H9 (cell line): ENCODE data around the gene MX2. TPM values are rescaled to one million over a fixed set of nuclear protein-coding genes. Genes with fewer than 3 reads are reported as not detected.

ENCODE experiments used
- DNase-seq: peaks from one replicate; pipeline ENCODE4 v3.0.0-alpha.2; 2017
- H2AFZ ChIP-seq: one replicate; pipeline ENCODE4 v1.6.1; 2013; ENCODE audit warnings: mild to moderate bottlenecking, low read length, control low read depth, moderate library complexity
- H2AK5ac ChIP-seq: 2 replicates; pipeline ENCODE4 v1.6.1; 2013; ENCODE audit warnings: low read length, control low read depth, mixed read lengths; ENCODE audit not compliant: insufficient read length
- H2BK120ac ChIP-seq: one replicate; pipeline ENCODE4 v1.6.1; 2013; ENCODE audit warnings: low read depth, mild to moderate bottlenecking, low read length, control low read depth, inconsistent platforms; ENCODE audit not compliant: poor library complexity, severe bottlenecking
- H2BK12ac ChIP-seq: 2 replicates; pipeline ENCODE4 v1.6.1; 2013; ENCODE audit warnings: low read length, control low read depth, mixed read lengths, low read depth; ENCODE audit not compliant: insufficient read length
- H2BK15ac ChIP-seq: 2 replicates; pipeline ENCODE4 v1.6.1; 2013; ENCODE audit warnings: low read depth, low read length, control low read depth
- H2BK20ac ChIP-seq: one replicate; pipeline ENCODE4 v1.6.1; 2013; ENCODE audit warnings: low read depth, mild to moderate bottlenecking, low read length, control low read depth, inconsistent platforms; ENCODE audit not compliant: poor library complexity, severe bottlenecking
- H2BK5ac ChIP-seq: 2 replicates; pipeline ENCODE4 v1.6.1; 2013; ENCODE audit warnings: low read length, control low read depth, mixed read lengths; ENCODE audit not compliant: insufficient read length
- H3K14ac ChIP-seq: 2 replicates; pipeline ENCODE4 v1.6.1; 2013; ENCODE audit warnings: low read length, control low read depth; ENCODE audit not compliant: insufficient read depth
- H3K18ac ChIP-seq: 2 replicates; pipeline ENCODE4 v1.6.1; 2013; ENCODE audit warnings: low read depth, mild to moderate bottlenecking, mixed read lengths, low read length, control low read depth; ENCODE audit not compliant: insufficient read length
- H3K23ac ChIP-seq: 2 replicates; pipeline ENCODE4 v1.6.1; 2013; ENCODE audit warnings: low read length, control low read depth, mixed read lengths, low read depth; ENCODE audit not compliant: insufficient read length
- H3K23me2 ChIP-seq: 2 replicates; pipeline ENCODE4 v1.6.1; 2013; ENCODE audit warnings: low read depth, mild to moderate bottlenecking, mixed read lengths, low read length, control low read depth; ENCODE audit not compliant: insufficient read length, poor library complexity, severe bottlenecking
- H3K27ac ChIP-seq: 2 replicates; pipeline ENCODE4 v1.5.1; 2013; ENCODE audit warnings: low read length, control low read depth, mixed read lengths, low read depth; ENCODE audit not compliant: insufficient read length
- H3K27me3 ChIP-seq: 2 replicates; pipeline ENCODE4 v1.6.1; 2013; ENCODE audit warnings: low read length, control low read depth, inconsistent platforms; ENCODE audit not compliant: insufficient read depth
- H3K4ac ChIP-seq: 2 replicates; pipeline ENCODE4 v1.6.1; 2013; ENCODE audit warnings: low read depth, mild to moderate bottlenecking, control low read depth, inconsistent platforms, low read length, moderate library complexity
- H3K4me1 ChIP-seq: 2 replicates; pipeline ENCODE4 v1.6.1; 2013; ENCODE audit warnings: low read length, control low read depth, inconsistent platforms; ENCODE audit not compliant: insufficient read depth
- H3K4me2 ChIP-seq: 2 replicates; pipeline ENCODE4 v1.6.1; 2013; ENCODE audit warnings: low read length, control low read depth, mixed read lengths; ENCODE audit not compliant: insufficient read length, insufficient read depth
- H3K56ac ChIP-seq: 2 replicates; pipeline ENCODE4 v1.6.1; 2013; ENCODE audit warnings: low read depth, mild to moderate bottlenecking, mixed read lengths, low read length, control low read depth; ENCODE audit not compliant: insufficient read length
- H3K79me1 ChIP-seq: 2 replicates; pipeline ENCODE4 v1.6.1; 2013; ENCODE audit warnings: low read depth, mild to moderate bottlenecking, moderate library complexity, low read length, control low read depth, inconsistent platforms; ENCODE audit not compliant: insufficient read depth, poor library complexity, severe bottlenecking
- H3K79me2 ChIP-seq: 2 replicates; pipeline ENCODE4 v1.6.1; 2013; ENCODE audit warnings: low read length, control low read depth, inconsistent platforms; ENCODE audit not compliant: insufficient read depth
- H3K9ac ChIP-seq: 2 replicates; pipeline ENCODE4 v1.6.1; 2013; ENCODE audit warnings: low read length, control low read depth, mixed read lengths; ENCODE audit not compliant: insufficient read length; ENCODE audit errors: extremely low read depth
- H3K9me3 ChIP-seq: one replicate; pipeline ENCODE4 v1.6.1; 2013; ENCODE audit warnings: low read depth, low read length, inconsistent platforms; ENCODE audit not compliant: control insufficient read depth
- H3T11ph ChIP-seq: one replicate; pipeline ENCODE4 v1.6.1; 2013; ENCODE audit warnings: mild to moderate bottlenecking, low read length, control low read depth, inconsistent platforms
- H4K20me1 ChIP-seq: one replicate; pipeline ENCODE4 v1.6.1; 2013; ENCODE audit not compliant: control insufficient read depth, insufficient read length, insufficient read depth
- H4K5ac ChIP-seq: 2 replicates; pipeline ENCODE4 v1.6.1; 2013; ENCODE audit warnings: low read depth, mild to moderate bottlenecking, mixed read lengths, low read length, control low read depth; ENCODE audit not compliant: insufficient read length
- H4K8ac ChIP-seq: replicated peaks from 2 replicates; pipeline ENCODE4 v1.6.1; 2013; ENCODE audit warnings: low read length, control low read depth, mixed read lengths, low read depth; ENCODE audit not compliant: insufficient read length
- H4K91ac ChIP-seq: 2 replicates; pipeline ENCODE4 v1.6.1; 2013; ENCODE audit warnings: low read depth, mild to moderate bottlenecking, moderate library complexity, mixed read lengths, low read length, control low read depth; ENCODE audit not compliant: insufficient read length
- H3K27ac Mint-ChIP-seq, 3 experiments: 2 replicates in 2 of 3; 3 replicates in 1 of 3; pipeline ENCODE4 v1.8.0; 2020 to 2021; ENCODE audit warnings: mixed read lengths in 3 of 3, mild to moderate bottlenecking in 1 of 3, moderate library complexity in 1 of 3
- H3K27me3 Mint-ChIP-seq: 2 replicates; pipeline ENCODE4 v1.8.0; 2021; ENCODE audit warnings: low read depth, mild to moderate bottlenecking, moderate library complexity, mixed read lengths
- H3K36me3 Mint-ChIP-seq, 3 experiments: 2 replicates in 2 of 3; 3 replicates in 1 of 3; pipeline ENCODE4 v1.8.0; 2020 to 2021; ENCODE audit warnings: low read depth in 3 of 3, mixed read lengths in 3 of 3; ENCODE audit not compliant: insufficient read depth in 1 of 3
- H3K4me1 Mint-ChIP-seq, 2 experiments: 2 replicates each; pipeline ENCODE4 v1.8.0; 2020; ENCODE audit warnings: mixed read lengths in 2 of 2
- H3K4me3 Mint-ChIP-seq, 2 experiments: 2 replicates in 1 of 2; 3 replicates in 1 of 2; pipeline ENCODE4 v1.8.0; 2020 to 2021; ENCODE audit warnings: mild to moderate bottlenecking in 2 of 2, mixed read lengths in 2 of 2, moderate library complexity in 1 of 2
- H3K9me3 Mint-ChIP-seq, 2 experiments: 2 replicates in 1 of 2; 3 replicates in 1 of 2; pipeline ENCODE4 v1.8.0; 2020; ENCODE audit warnings: mild to moderate bottlenecking in 2 of 2, mixed read lengths in 2 of 2, moderate library complexity in 1 of 2
- CTCF ChIP-seq: fragments of 200-600 bp; sonication (generic); conservative IDR thresholded peaks from 3 replicates; pipeline ENCODE4 v1.8.0; 2021; ENCODE audit warnings: antibody characterized with exemption, mild to moderate bottlenecking
- WGBS: extraction: QIAGEN DNeasy Blood & Tissue Kit; methylation state at CpG from one replicate; pipeline ENCODE4 v1.1.7; 2013; ENCODE audit warnings: missing lambda C conversion rate, low lambda C conversion rate, mixed read lengths; ENCODE audit not compliant: insufficient read length; ENCODE audit errors: extremely low coverage; 5-methylcytosine and 5-hydroxymethylcytosine counted together
- total RNA-seq: library from RNA; stranded (reverse); gene quantifications from 2 replicates; pipeline ENCODE4 v1.2.1, GENCODE V29; 2021

The MX2 gene
- total RNA-seq, 1 experiment from 2014 or later: 1.8 TPM

- Histone ChIP-seq H3K23me2 (no peaks in the 10 kb centered on the region), H3K9ac (no peak overlapping the region), H3K9me3 (no peaks in the 10 kb centered on the region), H4K91ac (no peak overlapping the region), H3K4me2 (no peak overlapping the region), H2AFZ (no peak overlapping the region), H3K27me3 (no peaks in the 10 kb centered on the region), H3K79me1 (no peaks in the 10 kb centered on the region), H2BK12ac (no peak overlapping the region), H3T11ph (no peak overlapping the region), H3K56ac (no peak overlapping the region), H3K4me1 (no peaks in the 10 kb centered on the region; the same call in 1 of the 2 replicates), H3K27ac (no peak overlapping the region), H3K14ac (peak overlapping the region; percentile 68; the same call in 1 of the 2 replicates), H2BK5ac (no peak overlapping the region), H4K5ac (no peak overlapping the region), H4K20me1 (no peaks in the 10 kb centered on the region), H2AK5ac (no peak overlapping the region), H2BK120ac (no peak overlapping the region), H3K23ac (no peak overlapping the region), H3K18ac (no peak overlapping the region), H4K8ac (no peak overlapping the region), H3K4ac (no peak overlapping the region), H2BK15ac (peak overlapping the region; percentile 43; the same call in 1 of the 2 replicates), H3K79me2 (no peaks in the 10 kb centered on the region), H2BK20ac (no peak overlapping the region)
- no CpG with 5 or more reads among the region's 22 CpGs for WGBS
- peak; percentile 64 for DNase-seq
- Mint-ChIP-seq H3K9me3 (no peaks in the 10 kb centered on the region; a peak in 1 of 5 replicates), H3K4me3 (no peak overlapping the region), H3K27ac (0 out of 7 replicates have a peak overlapping the region, but pooled peaks of 1 of the 3 experiments have one; percentile 52), H3K4me1 (peaks cover 13 to 19% of the 10 kb centered on the region in 2 experiments), H3K36me3 (no peaks in the 10 kb centered on the region), H3K27me3 (peaks cover 2% of the 10 kb centered on the region; the same call in 1 of the 2 replicates)
- peak; percentile 47; the same call in 2 of the 3 replicates for TF ChIP-seq CTCF
These were observed 1.6 kb upstream of the MX2 start for GRCh38 chr21:41360072-41360821.
